Measurements from ENCODE around the gene PGM2. TPM values are rescaled to one million over a fixed set of nuclear protein-coding genes. Genes with fewer than 3 reads are reported as not detected.

The PGM2 gene
- total RNA-seq = 10 to 100 TPM; 12.4 to 23.3 (median 16.0) TPM

DNA sequence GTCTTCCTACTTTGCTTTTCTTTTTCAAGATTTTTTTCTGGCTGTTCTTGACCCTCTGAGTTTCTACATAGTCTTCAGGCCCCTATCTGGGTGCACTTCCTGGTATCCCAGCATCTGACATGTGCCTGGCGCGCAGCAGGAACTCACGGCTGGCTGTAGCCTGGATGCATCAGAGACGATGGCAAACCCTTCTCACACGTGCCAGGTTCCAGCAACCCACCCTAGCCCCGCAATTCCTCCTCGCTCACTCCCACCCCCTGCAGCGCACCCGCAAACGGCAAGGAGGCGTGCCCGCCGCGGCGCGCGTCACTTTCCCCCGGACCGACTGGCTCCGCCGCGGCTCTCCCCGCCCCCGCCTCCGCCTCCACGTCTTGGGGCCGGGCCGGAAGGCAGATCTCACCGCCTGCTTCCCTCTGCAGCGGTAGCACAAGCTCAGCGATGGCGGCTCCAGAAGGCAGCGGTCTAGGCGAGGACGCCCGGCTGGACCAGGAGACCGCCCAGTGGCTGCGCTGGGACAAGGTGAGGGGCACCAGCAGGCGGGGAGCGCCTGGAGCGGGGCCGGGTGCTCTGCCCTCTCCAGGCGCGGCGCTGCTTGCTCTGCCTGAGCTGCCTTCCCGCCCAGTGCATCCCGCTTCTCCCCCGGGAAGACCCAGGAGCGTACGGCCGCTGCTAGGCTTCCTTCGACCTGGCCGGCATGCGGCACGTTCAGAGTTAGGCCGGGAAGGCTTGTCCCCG is at the start of gene PGM2:
Gene PGM2, plus strand, starts transcription at position 392 of the 735 bp plus-strand sequence. Its CDS starts 47 bp downstream, at position 439.
- TF ChIP-seq, protein P1, sequence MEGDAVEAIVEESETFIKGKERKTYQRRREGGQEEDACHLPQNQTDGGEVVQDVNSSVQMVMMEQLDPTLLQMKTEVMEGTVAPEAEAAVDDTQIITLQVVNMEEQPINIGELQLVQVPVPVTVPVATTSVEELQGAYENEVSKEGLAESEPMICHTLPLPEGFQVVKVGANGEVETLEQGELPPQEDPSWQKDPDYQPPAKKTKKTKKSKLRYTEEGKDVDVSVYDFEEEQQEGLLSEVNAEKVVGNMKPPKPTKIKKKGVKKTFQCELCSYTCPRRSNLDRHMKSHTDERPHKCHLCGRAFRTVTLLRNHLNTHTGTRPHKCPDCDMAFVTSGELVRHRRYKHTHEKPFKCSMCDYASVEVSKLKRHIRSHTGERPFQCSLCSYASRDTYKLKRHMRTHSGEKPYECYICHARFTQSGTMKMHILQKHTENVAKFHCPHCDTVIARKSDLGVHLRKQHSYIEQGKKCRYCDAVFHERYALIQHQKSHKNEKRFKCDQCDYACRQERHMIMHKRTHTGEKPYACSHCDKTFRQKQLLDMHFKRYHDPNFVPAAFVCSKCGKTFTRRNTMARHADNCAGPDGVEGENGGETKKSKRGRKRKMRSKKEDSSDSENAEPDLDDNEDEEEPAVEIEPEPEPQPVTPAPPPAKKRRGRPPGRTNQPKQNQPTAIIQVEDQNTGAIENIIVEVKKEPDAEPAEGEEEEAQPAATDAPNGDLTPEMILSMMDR (IDR thresholded peaks at IDR 0.05; ENCODE audit: low read depth) = no peak

DNA sequence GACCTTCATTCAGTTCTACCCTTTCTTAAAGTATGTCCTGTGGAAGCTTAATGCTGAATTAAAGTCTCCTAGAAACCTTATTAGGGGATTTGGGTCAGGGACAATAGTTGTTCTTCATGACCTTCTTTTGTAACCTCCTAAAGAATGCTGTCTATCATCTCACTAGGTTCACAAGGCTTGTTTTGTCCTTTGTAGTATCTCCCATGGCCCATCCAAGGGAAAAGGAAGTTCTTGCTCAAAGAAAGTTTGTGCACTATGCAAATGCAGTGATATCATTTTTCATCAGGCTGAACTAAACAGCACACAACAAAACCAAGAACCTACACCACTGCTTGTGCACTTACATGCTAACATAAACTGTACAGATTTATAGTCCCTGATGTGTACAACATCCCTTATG is 46.6 kb upstream of the PGM2 start:
- TF ChIP-seq, protein P1 (IDR thresholded peaks at IDR 0.05; ENCODE audit: low read depth) = no peak

DNA sequence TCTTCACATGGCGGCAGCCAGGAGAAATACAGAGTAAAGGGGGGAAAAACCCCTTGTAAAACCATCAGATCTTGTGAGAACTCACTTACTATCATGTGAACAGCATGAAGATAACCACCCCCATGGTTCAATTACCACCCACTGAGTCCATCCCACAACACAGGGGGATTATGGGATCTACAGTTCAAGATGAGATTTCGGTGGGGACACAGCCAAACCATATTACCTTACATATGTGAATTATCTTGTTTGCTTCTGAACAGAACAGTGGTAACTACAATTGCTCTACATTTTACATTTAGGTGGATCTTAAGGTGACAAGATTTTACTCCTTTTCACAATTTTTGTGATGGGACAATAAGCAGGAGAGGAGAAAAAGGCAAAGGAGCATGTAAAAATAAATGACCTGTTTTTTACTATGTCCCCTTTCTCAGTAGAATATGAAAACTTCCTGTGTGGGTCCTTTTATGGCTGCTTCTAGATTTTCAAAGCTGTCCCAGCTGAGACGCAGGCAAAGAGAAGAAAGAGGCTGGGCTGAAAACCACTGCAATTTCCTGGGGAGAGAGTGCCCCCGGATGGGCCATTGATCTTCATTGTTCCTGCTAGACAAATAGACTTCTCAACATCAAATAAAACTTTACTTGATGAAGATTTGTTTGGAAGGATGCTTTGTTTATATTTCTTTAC is 45.9 kb upstream of the PGM2 start:
- TF ChIP-seq, protein P1 (IDR thresholded peaks at IDR 0.05; ENCODE audit: low read depth) = no peak

DNA sequence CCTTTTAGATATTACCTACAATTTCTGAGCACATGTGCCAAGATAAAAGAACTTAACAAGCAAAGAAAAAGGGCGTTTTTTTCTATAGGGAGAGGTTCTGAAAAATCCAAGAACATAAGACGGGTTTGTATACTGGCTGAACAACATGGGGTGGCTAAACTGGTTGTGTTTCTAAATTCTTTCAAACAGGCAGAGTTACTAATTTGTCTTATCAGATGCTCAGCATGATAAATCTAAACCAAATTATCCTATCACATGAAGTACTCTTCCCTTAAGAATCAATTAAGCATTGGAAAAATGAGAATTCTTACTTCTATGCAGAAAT is 45.4 kb upstream of the PGM2 start:
- TF ChIP-seq, protein P1 (IDR thresholded peaks at IDR 0.05; ENCODE audit: low read depth) = no peak

DNA sequence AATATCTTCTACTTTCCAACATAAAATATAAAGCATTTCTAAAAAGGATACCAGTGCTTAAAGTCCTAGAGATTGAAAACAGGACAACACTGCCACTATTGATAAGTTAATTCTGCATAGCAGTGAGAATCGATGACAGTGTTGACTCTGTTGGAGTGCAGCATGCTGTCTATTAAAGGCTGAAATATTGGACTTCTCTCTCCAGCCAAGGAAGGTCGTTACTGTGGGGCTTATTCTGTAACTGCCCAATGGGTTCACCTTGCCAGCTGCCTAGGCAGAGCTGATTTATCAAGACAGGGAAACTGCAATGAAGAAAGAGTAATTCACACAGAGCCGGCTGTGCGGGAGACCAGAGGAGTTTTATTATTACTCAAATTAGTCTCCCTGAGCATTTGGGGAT is 37.7 kb upstream of the PGM2 start:
- TF ChIP-seq, protein P1 (IDR thresholded peaks at IDR 0.05; ENCODE audit: low read depth) = no peak

DNA sequence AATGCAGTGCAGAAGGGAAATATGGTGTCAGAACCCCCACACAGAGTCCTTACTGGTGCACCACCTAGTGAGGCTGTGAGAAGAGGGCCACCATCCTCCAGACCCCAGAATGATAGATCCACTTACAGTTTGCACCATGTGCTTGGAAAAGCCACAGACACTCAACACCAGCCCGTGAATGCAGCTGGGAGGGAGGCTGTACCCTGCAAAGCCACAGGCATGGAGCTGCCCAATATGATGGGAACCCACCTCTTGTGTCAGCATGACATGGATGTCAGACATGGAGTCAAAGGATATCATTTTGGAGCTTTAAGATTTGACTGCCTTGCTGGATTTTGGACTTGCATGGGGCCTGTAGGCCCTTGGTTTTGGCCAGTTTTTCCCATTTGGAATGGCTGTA is 34.2 kb upstream of the PGM2 start:
- TF ChIP-seq, protein P1 (IDR thresholded peaks at IDR 0.05; ENCODE audit: low read depth) = no peak

DNA sequence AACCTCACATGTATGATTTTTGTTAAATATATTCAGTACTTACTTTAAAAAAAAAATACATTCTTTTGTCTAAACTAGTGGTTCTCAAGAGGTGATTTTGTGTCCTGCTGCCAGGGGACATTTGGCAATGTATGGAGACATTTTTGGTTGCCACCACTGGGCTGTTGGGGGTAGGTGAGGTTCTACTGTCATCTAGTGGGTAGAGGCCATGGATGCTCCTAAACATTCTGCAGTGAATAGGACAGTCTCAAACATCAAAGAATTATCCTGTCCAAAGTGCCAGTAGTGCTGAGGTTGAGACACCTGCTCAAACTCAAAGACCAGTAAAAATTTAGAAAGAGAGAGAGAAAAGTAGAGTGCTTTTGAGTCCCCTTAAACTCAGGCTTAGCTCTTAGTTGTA is 32.9 kb upstream of the PGM2 start:
- TF ChIP-seq, protein P1 (IDR thresholded peaks at IDR 0.05; ENCODE audit: low read depth) = no peak

All from subcutaneous adipose tissue (tissue), 4 donors.